B cell (primary cell): ENCODE results near the gene CD44.

Source experiments
- CTCF ChIP-seq: fragments of 200-600 bp; IDR thresholded peaks from one replicate; pipeline ENCODE4 v1.8.0; 2022; ENCODE audit warnings: antibody characterized with exemption, mild to moderate bottlenecking
- EZH2 ChIP-seq: IDR thresholded peaks from 2 replicates; pipeline ENCODE4 v1.6.1; 2012; ENCODE audit warnings: borderline replicate concordance, low read depth, mild to moderate bottlenecking, moderate library complexity, low read length; ENCODE audit not compliant: insufficient read depth, poor library complexity, severe bottlenecking

- no peak for TF ChIP-seq CTCF
- TF ChIP-seq EZH2: no peak
Observed at GRCh38 chr11:35170503-35170902, 31.5 kb downstream of the CD44 start.
